22Rv1 (cell line): ENCODE data around the gene XRCC4.
"Not testable (repeated sequence)": the region's sequence is repeated elsewhere in the genome, so short reads cannot be mapped to it uniquely, and the experiment has no call there.

ENCODE experiments used
- ZFX ChIP-seq: fragments of 450-650 bp; IDR thresholded peaks from 2 replicates; pipeline ENCODE4 v1.6.1; 2017; ENCODE audit warnings: antibody characterized with exemption, borderline replicate concordance
- TF ChIP-seq, protein P1 (sequence below): fragments of 450-650 bp; IDR thresholded peaks from 2 replicates; pipeline ENCODE4 v1.5.1; 2017; ENCODE audit warnings: mild to moderate bottlenecking

DNA sequence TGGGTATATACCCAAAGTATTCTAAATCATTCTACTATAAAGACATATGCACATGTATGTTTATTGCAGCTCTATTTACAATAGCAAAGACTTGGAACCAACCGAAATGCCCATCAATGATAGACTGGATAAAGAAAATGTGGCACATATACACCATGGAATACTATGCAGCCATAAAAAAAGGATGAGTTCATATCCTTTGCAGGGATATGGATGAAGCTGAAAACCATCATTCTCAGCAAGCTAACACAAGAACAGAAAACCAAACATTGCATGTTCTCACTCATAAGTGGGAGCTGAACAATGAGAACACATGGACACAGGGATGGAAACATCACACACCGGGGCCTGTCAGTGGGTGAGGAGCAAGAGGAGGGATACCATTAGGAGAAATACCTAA is 180.3 kb downstream of the XRCC4 start:
- TF ChIP-seq, protein P1, sequence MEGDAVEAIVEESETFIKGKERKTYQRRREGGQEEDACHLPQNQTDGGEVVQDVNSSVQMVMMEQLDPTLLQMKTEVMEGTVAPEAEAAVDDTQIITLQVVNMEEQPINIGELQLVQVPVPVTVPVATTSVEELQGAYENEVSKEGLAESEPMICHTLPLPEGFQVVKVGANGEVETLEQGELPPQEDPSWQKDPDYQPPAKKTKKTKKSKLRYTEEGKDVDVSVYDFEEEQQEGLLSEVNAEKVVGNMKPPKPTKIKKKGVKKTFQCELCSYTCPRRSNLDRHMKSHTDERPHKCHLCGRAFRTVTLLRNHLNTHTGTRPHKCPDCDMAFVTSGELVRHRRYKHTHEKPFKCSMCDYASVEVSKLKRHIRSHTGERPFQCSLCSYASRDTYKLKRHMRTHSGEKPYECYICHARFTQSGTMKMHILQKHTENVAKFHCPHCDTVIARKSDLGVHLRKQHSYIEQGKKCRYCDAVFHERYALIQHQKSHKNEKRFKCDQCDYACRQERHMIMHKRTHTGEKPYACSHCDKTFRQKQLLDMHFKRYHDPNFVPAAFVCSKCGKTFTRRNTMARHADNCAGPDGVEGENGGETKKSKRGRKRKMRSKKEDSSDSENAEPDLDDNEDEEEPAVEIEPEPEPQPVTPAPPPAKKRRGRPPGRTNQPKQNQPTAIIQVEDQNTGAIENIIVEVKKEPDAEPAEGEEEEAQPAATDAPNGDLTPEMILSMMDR: not testable (repeated sequence)
- TF ChIP-seq ZFX: not testable (repeated sequence)
